WERI-Rb-1 (cell line): Measurements from ENCODE around the gene ZNF695.
"Not testable (repeated sequence)": the region's sequence is repeated elsewhere in the genome, so short reads cannot be mapped to it uniquely, and the experiment has no call there.

Experiments
- DNase-seq: peaks from one replicate; pipeline ENCODE4 v3.0.0-alpha.2; 2020
- H3K27ac ChIP-seq: fragments of 250-450 bp; sonication (Bioruptor Pico); 2 replicates; pipeline ENCODE4 v1.5.1; 2020; ENCODE audit warnings: mild to moderate bottlenecking, moderate library complexity
- H3K27me3 ChIP-seq: fragments of 250-450 bp; sonication (Bioruptor Pico); 2 replicates; pipeline ENCODE4 v1.5.1; 2021; ENCODE audit warnings: mild to moderate bottlenecking, low read depth, moderate library complexity; ENCODE audit not compliant: insufficient read depth, severe bottlenecking
- H3K36me3 ChIP-seq: fragments of 250-450 bp; sonication (Bioruptor Pico); 2 replicates; pipeline ENCODE4 v1.5.1; 2020; ENCODE audit warnings: mild to moderate bottlenecking, moderate library complexity
- H3K4me3 ChIP-seq: 2 replicates; pipeline ENCODE4 v1.5.1; 2011; ENCODE audit warnings: low read depth, mild to moderate bottlenecking, control low read depth, low read length
- H3K9me3 ChIP-seq: fragments of 250-450 bp; sonication (Bioruptor Pico); 2 replicates; pipeline ENCODE4 v1.5.1; 2021; ENCODE audit warnings: mild to moderate bottlenecking, moderate library complexity; ENCODE audit not compliant: severe bottlenecking
- CTCF ChIP-seq: IDR thresholded peaks from 2 replicates; pipeline ENCODE4 v1.5.1; 2011; ENCODE audit warnings: low read depth, mild to moderate bottlenecking, control low read depth, inconsistent platforms, low read length

The ZNF695 gene

DNA sequence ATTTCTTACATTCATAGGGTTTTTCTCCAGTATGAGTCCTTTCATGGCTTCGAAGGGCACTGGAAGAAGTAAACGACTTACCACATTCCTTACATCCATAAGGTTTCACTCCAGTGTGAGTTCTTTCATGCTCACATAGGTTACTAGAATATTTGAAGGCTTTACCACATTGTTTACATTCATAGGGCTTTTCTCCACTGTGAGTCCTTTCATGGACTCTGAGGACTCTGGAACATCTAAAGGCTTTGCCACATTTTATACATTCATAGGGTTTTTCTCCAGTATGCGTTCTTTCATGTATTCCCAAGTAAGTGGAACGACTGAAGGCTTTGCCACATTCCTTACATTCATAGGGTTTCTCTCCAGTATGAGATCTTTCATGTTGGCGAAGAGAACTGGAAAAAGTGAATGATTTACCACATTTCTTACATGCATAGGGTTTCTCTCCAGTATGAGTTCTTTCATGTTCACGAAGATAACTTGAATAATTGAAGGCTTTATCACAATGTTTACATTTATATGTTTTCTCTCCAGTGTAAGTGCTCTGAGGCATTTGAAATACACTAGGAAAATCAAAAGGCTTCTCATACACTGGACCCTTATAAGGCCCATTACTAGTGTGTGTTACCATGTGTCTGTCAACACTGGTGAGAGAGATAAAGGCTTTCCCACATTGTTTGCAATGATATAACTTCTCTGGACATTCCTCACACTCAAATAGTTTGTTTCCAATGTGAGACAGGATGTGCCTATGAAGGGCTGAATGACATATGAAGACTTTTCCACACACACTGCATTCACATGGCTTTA is 29.9 kb upstream of the ZNF695 start:
- Histone ChIP-seq H3K9me3 (peaks cover 33% of the 10 kb centered on the region), H3K4me3 (no peak overlapping the region), H3K27ac (no peak overlapping the region), H3K36me3 (peaks cover 50% of the 10 kb centered on the region), H3K27me3 (no peaks in the 10 kb centered on the region)
- no peak for TF ChIP-seq CTCF
- DNase-seq = no peak

DNA sequence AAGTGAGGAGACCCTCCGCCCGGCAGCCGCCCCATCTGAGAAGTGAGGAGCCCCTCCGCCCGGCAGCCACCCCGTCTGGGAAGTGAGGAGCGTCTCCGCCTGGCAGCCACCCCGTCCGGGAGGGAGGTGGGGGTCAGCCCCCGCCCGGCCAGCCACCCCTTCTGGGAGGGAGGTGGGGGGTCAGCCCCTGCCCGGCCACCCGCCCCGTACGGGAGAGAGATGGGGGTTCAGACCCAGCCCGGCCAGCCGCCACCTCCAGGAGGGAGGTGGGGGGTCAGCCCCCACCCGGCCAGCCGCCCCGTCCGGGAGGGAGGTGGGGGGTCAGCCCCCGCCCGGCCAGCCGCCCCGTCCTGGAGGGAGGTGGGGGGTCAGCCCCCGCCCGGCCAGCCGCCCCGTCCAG is 24.4 kb upstream of the ZNF695 start:
- H3K27ac ChIP-seq, H3K4me3 ChIP-seq, DNase-seq, H3K27me3 ChIP-seq: not testable (repeated sequence)
- peaks cover 40% of the 10 kb centered on the region for H3K9me3 ChIP-seq
- H3K36me3 ChIP-seq = peaks cover 28% of the 10 kb centered on the region

DNA sequence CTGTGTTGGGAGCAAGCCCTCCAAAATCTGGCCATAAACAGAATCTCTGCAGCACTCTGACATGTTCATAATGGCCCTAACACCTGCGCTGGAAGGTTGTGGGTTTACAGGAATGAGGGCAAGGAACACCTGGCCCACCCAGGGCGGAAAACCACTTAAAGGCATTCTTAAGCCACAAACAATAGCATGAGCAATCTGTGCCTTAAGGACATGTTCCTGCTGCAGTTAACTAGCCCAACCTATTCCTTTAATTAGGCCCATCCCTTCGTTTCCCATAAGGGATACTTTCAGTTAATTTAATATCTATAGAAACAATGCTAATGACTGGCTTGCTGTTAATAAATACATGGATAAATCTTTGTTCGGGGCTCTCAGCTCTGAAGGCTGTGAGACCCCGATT is 16.8 kb upstream of the ZNF695 start:
- H3K9me3 ChIP-seq = peaks cover 37% of the 10 kb centered on the region
- H3K4me3 ChIP-seq, H3K36me3 ChIP-seq, H3K27ac ChIP-seq, DNase-seq, H3K27me3 ChIP-seq: not testable (repeated sequence)

DNA sequence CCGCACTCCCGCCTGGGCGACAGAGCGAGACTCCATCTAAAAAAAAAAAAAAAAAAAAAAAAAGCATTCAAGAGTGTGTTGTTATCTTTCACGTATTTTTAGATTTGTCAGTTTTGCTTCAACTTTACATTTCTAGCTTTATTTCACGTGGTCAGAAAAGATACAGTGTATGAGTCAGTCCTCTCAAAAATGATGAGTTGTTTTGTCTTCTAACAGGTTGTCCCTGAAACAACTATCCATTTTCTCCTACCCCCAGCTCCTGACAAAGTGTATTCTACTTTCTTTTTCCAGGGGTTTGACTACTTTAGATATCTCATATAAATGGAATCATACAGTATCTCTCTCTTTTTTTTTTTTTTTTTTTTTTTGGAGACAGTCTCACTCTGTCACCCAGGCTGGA is 5.5 kb upstream of the ZNF695 start:
- H3K27ac ChIP-seq = no peak overlapping the region
- peaks cover 7% of the 10 kb centered on the region for H3K9me3 ChIP-seq
- H3K36me3 ChIP-seq = no peaks in the 10 kb centered on the region
- H3K4me3 ChIP-seq = no peak overlapping the region
- no peaks in the 10 kb centered on the region for H3K27me3 ChIP-seq
- no peak for TF ChIP-seq CTCF
- DNase-seq = no peak

- Histone ChIP-seq H3K9me3 (peaks cover 11% of the 10 kb centered on the region), H3K27me3 (no peaks in the 10 kb centered on the region), H3K4me3 (peak overlapping the region; percentile 94), H3K27ac (no peak overlapping the region), H3K36me3 (peaks cover 30% of the 10 kb centered on the region)
- no peak for TF ChIP-seq CTCF
- no peak for DNase-seq
Observed at GRCh38 chr1:247008406-247008799, 546 bp upstream of the ZNF695 start.

GRCh38 chr1:247004081-247004480 is 3.8 kb downstream of the ZNF695 start:
- Histone ChIP-seq H3K36me3 (peaks cover 39% of the 10 kb centered on the region), H3K9me3 (peaks cover 11% of the 10 kb centered on the region)
- not testable (repeated sequence) for H3K27ac ChIP-seq, DNase-seq, H3K27me3 ChIP-seq, H3K4me3 ChIP-seq

DNA sequence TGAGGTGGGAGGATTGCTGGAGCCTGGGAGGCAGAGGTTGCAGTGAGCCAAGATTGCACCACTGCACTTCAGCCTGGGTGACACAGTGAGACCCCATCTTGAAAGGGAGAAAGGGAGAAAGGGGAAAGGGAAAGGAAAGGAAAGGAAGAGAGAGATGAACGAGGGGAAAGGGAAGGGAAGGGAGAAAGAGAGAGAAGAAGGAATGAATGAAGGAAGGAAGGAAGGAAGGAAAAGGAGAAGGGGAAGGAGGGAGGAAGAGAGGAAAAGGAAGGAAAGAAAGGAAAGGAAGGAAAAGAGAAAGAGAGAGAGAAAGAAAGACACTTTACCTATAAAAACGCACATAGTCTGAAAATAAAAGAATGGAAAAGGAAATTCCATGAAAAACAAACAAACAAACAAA is 18.0 kb downstream of the ZNF695 start:
- TF ChIP-seq CTCF = no peak
- no peaks in the 10 kb centered on the region for H3K27me3 ChIP-seq
- H3K9me3 ChIP-seq = peaks cover 74% of the 10 kb centered on the region
- H3K27ac ChIP-seq = no peak overlapping the region
- no peak for DNase-seq
- no peak overlapping the region for H3K4me3 ChIP-seq
- H3K36me3 ChIP-seq = peaks cover 75% of the 10 kb centered on the region
